GM12874 (cell line): ENCODE measurements around the gene ZC3H18.

Source experiments
- CTCF ChIP-seq: IDR thresholded peaks from 2 replicates; pipeline ENCODE4 v1.5.1; 2011; ENCODE audit warnings: low read depth, mild to moderate bottlenecking, control low read depth, low read length, moderate library complexity; ENCODE audit not compliant: insufficient read depth

ZC3H18 gene

GRCh38 chr16:88618956-88619667 lies 48.9 kb downstream of the ZC3H18 start:
- no peak for TF ChIP-seq CTCF

GRCh38 chr16:88619859-88620815 lies 49.9 kb downstream of the ZC3H18 start:
- no peak for TF ChIP-seq CTCF

- TF ChIP-seq CTCF, result no peak
These were observed 51.9 kb downstream of the ZC3H18 start for GRCh38 chr16:88622125-88622524.

- no peak for TF ChIP-seq CTCF
These were observed 52.7 kb downstream of the ZC3H18 start for GRCh38 chr16:88622866-88623265.

GRCh38 chr16:88623858-88624257 lies 53.7 kb downstream of the ZC3H18 start:
- no peak for TF ChIP-seq CTCF

GRCh38 chr16:88624481-88624880 lies 54.3 kb downstream of the ZC3H18 start:
- TF ChIP-seq CTCF, result no peak

GRCh38 chr16:88624977-88625576 lies 54.9 kb downstream of the ZC3H18 start:
- TF ChIP-seq CTCF, result no peak
